Ovary (tissue), 3 donors: ENCODE results near the gene CD3E.

Source experiments
- EP300 ChIP-seq: sonication (generic); formaldehyde crosslinking; IDR thresholded peaks from one replicate; pipeline ENCODE4 v1.6.1; 2017; ENCODE audit warnings: antibody characterized with exemption
- TF ChIP-seq, protein P1 (sequence below), 3 donors: fragments of 450-650 bp in 2 of 3; fragments of 200-600 bp in 1 of 3; IDR thresholded peaks; one replicate each; pipeline versions ENCODE4 v1.5.1 to v1.8.0; 2016 to 2022; ENCODE audit warnings: antibody characterized with exemption in 3 of 3, mild to moderate bottlenecking in 1 of 3
- donor health status: DM: no; HTN: no; CAD: no.

DNA sequence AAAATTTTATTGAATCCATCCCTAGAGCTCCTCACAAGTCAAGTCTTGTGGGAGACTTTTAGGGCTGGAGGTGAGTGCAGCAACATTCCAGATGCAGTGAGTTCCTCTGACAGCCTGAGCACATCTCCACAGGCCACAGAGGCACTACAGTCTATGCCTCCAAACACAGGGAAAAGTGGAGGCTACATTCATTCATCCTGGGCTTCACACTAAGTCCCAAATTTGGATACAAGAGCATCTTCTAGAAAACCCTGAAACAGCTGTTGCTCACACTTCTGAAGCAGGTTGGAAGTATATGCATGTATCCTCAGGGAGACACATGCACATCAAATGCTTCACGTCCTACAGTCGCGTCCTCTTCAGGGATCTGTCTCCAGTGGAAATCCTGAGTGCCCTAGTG is 36.7 kb downstream of the CD3E start:
- TF ChIP-seq, protein P1, sequence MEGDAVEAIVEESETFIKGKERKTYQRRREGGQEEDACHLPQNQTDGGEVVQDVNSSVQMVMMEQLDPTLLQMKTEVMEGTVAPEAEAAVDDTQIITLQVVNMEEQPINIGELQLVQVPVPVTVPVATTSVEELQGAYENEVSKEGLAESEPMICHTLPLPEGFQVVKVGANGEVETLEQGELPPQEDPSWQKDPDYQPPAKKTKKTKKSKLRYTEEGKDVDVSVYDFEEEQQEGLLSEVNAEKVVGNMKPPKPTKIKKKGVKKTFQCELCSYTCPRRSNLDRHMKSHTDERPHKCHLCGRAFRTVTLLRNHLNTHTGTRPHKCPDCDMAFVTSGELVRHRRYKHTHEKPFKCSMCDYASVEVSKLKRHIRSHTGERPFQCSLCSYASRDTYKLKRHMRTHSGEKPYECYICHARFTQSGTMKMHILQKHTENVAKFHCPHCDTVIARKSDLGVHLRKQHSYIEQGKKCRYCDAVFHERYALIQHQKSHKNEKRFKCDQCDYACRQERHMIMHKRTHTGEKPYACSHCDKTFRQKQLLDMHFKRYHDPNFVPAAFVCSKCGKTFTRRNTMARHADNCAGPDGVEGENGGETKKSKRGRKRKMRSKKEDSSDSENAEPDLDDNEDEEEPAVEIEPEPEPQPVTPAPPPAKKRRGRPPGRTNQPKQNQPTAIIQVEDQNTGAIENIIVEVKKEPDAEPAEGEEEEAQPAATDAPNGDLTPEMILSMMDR (IDR thresholded peaks at IDR 0.05): no peak
- no peak for TF ChIP-seq EP300
